ENCODE measurements around the gene DES. TPM values are rescaled to one million over a fixed set of nuclear protein-coding genes. Genes with fewer than 3 reads are reported as not detected.

Gene DES
- polyA plus RNA-seq, 1 donor from 2014 or later, result not detected

GRCh38 chr2:219409619-219410018 lies 8.6 kb upstream of the DES start:
- Histone ChIP-seq H3K79me2 (replicated peaks; ENCODE audit: insufficient read depth, low read length) (no peaks in the 10 kb centered on the region), H3K9ac (ENCODE audit: low read length) (no peak overlapping the region), H2AFZ (ENCODE audit: low read depth, low read length) (no peak overlapping the region), H3K36me3 (ENCODE audit: insufficient read depth, low read length) (no peaks in the 10 kb centered on the region), H3K4me2 (ENCODE audit: low read length) (no peak overlapping the region), H3K4me3 (ENCODE audit: low read length) (no peak overlapping the region), H4K20me1 (ENCODE audit: insufficient read depth) (no peaks in the 10 kb centered on the region), H3K9me2 (ENCODE audit: insufficient read depth, low read length) (no peaks in the 10 kb centered on the region), H3K27me3 (ENCODE audit: insufficient read depth, low read depth, low read length) (no peaks in the 10 kb centered on the region), H3K9me3 (ENCODE audit: low read length) (no peaks in the 10 kb centered on the region), H3K27ac (ENCODE audit: low read length) (no peak overlapping the region), H3F3A (ENCODE audit: insufficient read depth, low read length, poor library complexity, severe bottlenecking) (no peaks in the 10 kb centered on the region)
- TF ChIP-seq REST (IDR thresholded peaks at IDR 0.05; ENCODE audit: borderline replicate concordance) (no peak), SMC3 (conservative IDR thresholded peaks at IDR 0.05; ENCODE audit: poor library complexity) (no peak), RAD21 (conservative IDR thresholded peaks at IDR 0.05) (no peak), MXI1 (conservative IDR thresholded peaks at IDR 0.05; ENCODE audit: poor library complexity, severe bottlenecking) (no peak), TAF1 (IDR thresholded peaks at IDR 0.05; ENCODE audit: low read depth) (no peak), EP300 (conservative IDR thresholded peaks at IDR 0.05; ENCODE audit: poor library complexity, severe bottlenecking) (no peak), EZH2 (IDR thresholded peaks at IDR 0.05; ENCODE audit: borderline replicate concordance, insufficient read depth, low read length, poor library complexity, severe bottlenecking) (no peak), CTCF (IDR thresholded peaks at IDR 0.05; ENCODE audit: poor library complexity, severe bottlenecking) (no peak)

GRCh38 chr2:219410390-219410789 lies 7.8 kb upstream of the DES start:
- Histone ChIP-seq H3K36me3 (ENCODE audit: insufficient read depth, low read length) (no peaks in the 10 kb centered on the region), H3K27ac (ENCODE audit: low read length) (no peak overlapping the region), H2AFZ (ENCODE audit: low read depth, low read length) (no peak overlapping the region), H3K9me3 (ENCODE audit: low read length) (no peaks in the 10 kb centered on the region), H3K4me3 (ENCODE audit: low read length) (no peak overlapping the region), H4K20me1 (ENCODE audit: insufficient read depth) (no peaks in the 10 kb centered on the region), H3K27me3 (ENCODE audit: insufficient read depth, low read depth, low read length) (no peaks in the 10 kb centered on the region), H3F3A (ENCODE audit: insufficient read depth, low read length, poor library complexity, severe bottlenecking) (no peaks in the 10 kb centered on the region), H3K79me2 (replicated peaks; ENCODE audit: insufficient read depth, low read length) (no peaks in the 10 kb centered on the region), H3K9ac (ENCODE audit: low read length) (no peak overlapping the region), H3K4me2 (ENCODE audit: low read length) (no peak overlapping the region), H3K9me2 (ENCODE audit: insufficient read depth, low read length) (no peaks in the 10 kb centered on the region)
- no peak for TF ChIP-seq EP300 (conservative IDR thresholded peaks at IDR 0.05; ENCODE audit: poor library complexity, severe bottlenecking)
- no peak for TF ChIP-seq EZH2 (IDR thresholded peaks at IDR 0.05; ENCODE audit: borderline replicate concordance, insufficient read depth, low read length, poor library complexity, severe bottlenecking)
- no peak for TF ChIP-seq POLR2AphosphoS5 (IDR thresholded peaks at IDR 0.05)
- TF ChIP-seq SMC3 (conservative IDR thresholded peaks at IDR 0.05; ENCODE audit: poor library complexity), result no peak
- TF ChIP-seq REST (IDR thresholded peaks at IDR 0.05; ENCODE audit: borderline replicate concordance), result no peak
